Ovary (tissue), 3 donors: ENCODE data around the gene NPAS3.

Source experiments
- CTCF ChIP-seq, 3 donors: fragments of 450-650 bp in 2 of 3; fragments of 200-600 bp in 1 of 3; IDR thresholded peaks; one replicate each; pipeline versions ENCODE4 v1.5.1 to v1.8.0; 2016 to 2022; ENCODE audit warnings: antibody characterized with exemption in 3 of 3, mild to moderate bottlenecking in 1 of 3
- EP300 ChIP-seq: sonication (generic); formaldehyde crosslinking; IDR thresholded peaks from one replicate; pipeline ENCODE4 v1.6.1; 2017; ENCODE audit warnings: antibody characterized with exemption
- POLR2A ChIP-seq: fragments of 450-650 bp; IDR thresholded peaks from one replicate; pipeline ENCODE4 v1.6.1; 2017; ENCODE audit warnings: antibody characterized with exemption, mild to moderate bottlenecking, moderate library complexity
- donor health status: DM: no; HTN: no; CAD: no.

- TF ChIP-seq CTCF (IDR thresholded peaks at IDR 0.05) (no peak), POLR2A (no peak), EP300 (no peak)
These were observed 905.4 kb downstream of the NPAS3 start for GRCh38 chr14:33844118-33844517.
